ENCODE measurements around the gene UBTF. TPM values are rescaled to one million over a fixed set of nuclear protein-coding genes. Genes with fewer than 3 reads are reported as not detected.

The UBTF gene
- total and polyA plus RNA-seq, 2 of the 4 experiments (the other 2 are of a cell fraction) = 29.7 to 42.1 TPM

DNA sequence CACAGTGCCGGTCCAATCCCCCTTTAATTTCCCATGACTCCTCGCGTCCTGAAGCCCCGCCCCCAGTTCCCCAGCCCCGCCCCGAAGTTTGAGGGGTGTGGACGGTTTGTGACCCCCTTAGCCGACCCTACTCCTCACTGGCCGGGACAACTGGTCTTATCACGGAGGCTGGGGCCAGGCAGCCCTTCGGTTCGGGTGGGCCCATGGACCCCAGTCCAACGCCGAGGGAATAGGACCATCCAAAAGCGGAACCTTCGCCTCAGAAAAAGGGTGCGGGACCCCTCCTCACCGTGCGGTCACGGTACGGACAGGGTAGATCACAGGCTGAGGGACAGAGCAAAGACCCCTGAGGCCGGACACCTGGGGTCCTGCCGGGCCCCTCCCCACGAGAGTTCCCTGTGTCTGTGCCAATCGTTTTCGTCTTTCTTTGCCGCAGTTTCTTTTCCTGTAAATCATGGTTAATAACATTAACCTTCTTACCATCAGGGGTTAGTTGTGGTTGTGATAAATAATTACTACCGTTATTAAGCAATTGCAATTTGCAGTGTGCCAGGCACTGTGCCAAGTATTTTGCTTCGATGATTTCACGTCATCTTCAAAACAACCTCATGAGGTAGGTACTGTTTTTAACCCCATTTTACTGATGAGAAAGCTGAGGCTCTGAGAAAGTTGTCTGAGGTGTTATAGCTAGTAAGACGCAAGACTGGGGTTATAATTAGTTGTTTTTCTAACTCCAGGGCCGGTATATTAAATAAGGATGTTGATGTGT, 32.2 kb downstream of the UBTF start:
- Histone ChIP-seq H2BK20ac (ENCODE audit: low read depth, low read length) (peak overlapping the region; percentile 97), H4K20me1 (ENCODE audit: insufficient read depth, low read length) (peaks cover 7% of the 10 kb centered on the region), H3K56ac (ENCODE audit: extremely low read depth, insufficient read depth, low read length) (peak overlapping the region; percentile 100), H3K4ac (ENCODE audit: low read depth, low read length) (peak overlapping the region; percentile 99), H2BK120ac (ENCODE audit: low read depth, low read length) (peak overlapping the region; percentile 99), H3K27me3 (ENCODE audit: control insufficient read depth, insufficient read depth, low read length) (no peaks in the 10 kb centered on the region), H3K4me3 (ENCODE audit: insufficient read depth, low read depth, low read length) (peak overlapping the region; percentile 67), H4K5ac (ENCODE audit: low read depth, low read length) (peak overlapping the region; percentile 98), H4K8ac (ENCODE audit: low read depth in 2 of 2, low read length in 2 of 2) (peak overlapping the region; percentile 97 to 100), H3K79me1 (ENCODE audit: low read depth in 1 of 2, low read length in 2 of 2) (peaks cover 30 to 67% of the 10 kb centered on the region in 2 experiments), H2BK5ac (ENCODE audit: low read depth, low read length, poor library complexity, severe bottlenecking) (peak overlapping the region; percentile 97), H3K9ac (ENCODE audit: low read depth, low read length) (peak overlapping the region; percentile 98), H3K9me3 (ENCODE audit: control insufficient read depth, insufficient read depth, low read length) (no peaks in the 10 kb centered on the region), H2AK9ac (replicated peaks; ENCODE audit: low read depth, low read length, poor library complexity) (peak overlapping the region; percentile 97), H2AK5ac (ENCODE audit: low read depth, low read length) (peak overlapping the region; percentile 89), H3K14ac (replicated peaks; ENCODE audit: low read depth, low read length) (peak overlapping the region; percentile 100), H2BK15ac (ENCODE audit: low read depth, low read length) (peak overlapping the region; percentile 98; the same call in 2 of the 3 replicates), H3K23ac (ENCODE audit: low read depth, low read length) (peak overlapping the region; percentile 99), H3K4me2 (ENCODE audit: low read depth, low read length) (peak overlapping the region; percentile 91), H3K18ac (ENCODE audit: low read depth, low read length) (peak overlapping the region; percentile 98), H3K4me1 (ENCODE audit: control insufficient read depth, insufficient read depth, low read length) (peaks cover 2% of the 10 kb centered on the region; the same call in 1 of the 2 replicates), H2AFZ (replicated peaks; ENCODE audit: low read length, poor library complexity) (peak overlapping the region; percentile 91), H3K27ac (ENCODE audit: insufficient read depth, low read length) (peak overlapping the region; percentile 96), H3K36me3 (ENCODE audit: control insufficient read depth, insufficient read depth, low read length) (peaks cover 27% of the 10 kb centered on the region), H4K91ac (ENCODE audit: insufficient read depth, low read depth, low read length) (peak overlapping the region; percentile 100), H3K9me1 (ENCODE audit: insufficient read depth, low read length) (0 out of 2 replicates have a peak, but pooled peaks cover 4% of the 10 kb centered on the region)
- dilution Hi-C loops (cut with HindIII; ENCODE audit: low sequenced_read_pairs, unreplicated experiment) (no loop called here), intact Hi-C loops (cut with micrococcal nuclease) (no loop called here), in situ Hi-C loops (cut with MboI; ENCODE audit: low sequenced_read_pairs) (no loop called here)
- DNase-seq (peak; percentile 46), ATAC-seq (ENCODE audit: low read depth) (peak; percentile 75)
- ChIA-PET CTCF (no interaction called here), POLR2A (ENCODE audit: unreplicated experiment) (interaction anchor here (0.5 to 1.0 kb wide), 3 partner anchors 11 to 19 kb away, joined by 3 to 4 read pairs (median 4); no protein-coding TSS in a partner anchor)
- WGBS, 2 experiments (ENCODE audit: extremely low coverage in 2 of 2, insufficient read length in 1 of 2) = 0% methylated on average over 10 of the region's 32 CpGs; no CpG with 5 or more reads in 1 of the 2 experiments
- BruUV-seq (replicated peaks) = TSS peak; percentile 57
- TF ChIP-seq POLR2A (IDR thresholded peaks at IDR 0.05; ENCODE audit: low read depth, low read length) (peak; percentile 60), MAFK (IDR thresholded peaks at IDR 0.05; ENCODE audit: low read depth, low read length) (no peak), MXI1 (IDR thresholded peaks at IDR 0.05; ENCODE audit: borderline replicate concordance, low read depth, low read length) (no peak), RCOR1 (IDR thresholded peaks at IDR 0.05; ENCODE audit: insufficient replicate concordance, low read length) (no peak), BHLHE40 (IDR thresholded peaks at IDR 0.05; ENCODE audit: low read depth, low read length) (0 out of 2 replicates have a peak, but pooled peaks have one; percentile 6), CEBPB (IDR thresholded peaks at IDR 0.05; ENCODE audit: low read depth, low read length) (peak; percentile 51; the same call in 1 of the 2 replicates)
- TF ChIP-seq, protein P1, sequence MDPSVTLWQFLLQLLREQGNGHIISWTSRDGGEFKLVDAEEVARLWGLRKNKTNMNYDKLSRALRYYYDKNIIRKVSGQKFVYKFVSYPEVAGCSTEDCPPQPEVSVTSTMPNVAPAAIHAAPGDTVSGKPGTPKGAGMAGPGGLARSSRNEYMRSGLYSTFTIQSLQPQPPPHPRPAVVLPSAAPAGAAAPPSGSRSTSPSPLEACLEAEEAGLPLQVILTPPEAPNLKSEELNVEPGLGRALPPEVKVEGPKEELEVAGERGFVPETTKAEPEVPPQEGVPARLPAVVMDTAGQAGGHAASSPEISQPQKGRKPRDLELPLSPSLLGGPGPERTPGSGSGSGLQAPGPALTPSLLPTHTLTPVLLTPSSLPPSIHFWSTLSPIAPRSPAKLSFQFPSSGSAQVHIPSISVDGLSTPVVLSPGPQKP (IDR thresholded peaks at IDR 0.05; ENCODE audit: borderline replicate concordance, low read depth, low read length) = no peak

Measured in IMR-90 (cell line).